ENCODE results near the gene BDKRB2.
"Not testable (repeated sequence)": the region's sequence is repeated elsewhere in the genome, so short reads cannot be mapped to it uniquely, and the experiment has no call there.

Gene BDKRB2

DNA sequence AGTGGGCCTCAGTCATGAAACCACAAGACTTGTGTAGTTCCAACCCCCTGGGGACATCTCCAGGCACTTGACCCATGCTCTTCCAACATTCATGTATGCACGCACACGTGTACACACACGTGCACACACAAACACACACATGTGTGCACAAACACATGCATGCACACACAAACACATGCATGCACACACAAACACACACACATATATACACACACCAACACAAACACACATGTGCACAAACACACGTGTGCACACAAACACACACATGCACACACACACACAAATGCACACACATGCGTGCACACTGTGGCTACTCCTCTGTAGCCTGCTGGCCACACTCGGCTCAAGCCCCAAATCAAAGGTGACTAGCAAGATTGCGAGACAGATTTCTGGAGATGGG lies 22.8 kb downstream of the BDKRB2 start:
- DNase-seq, result no peak

DNA sequence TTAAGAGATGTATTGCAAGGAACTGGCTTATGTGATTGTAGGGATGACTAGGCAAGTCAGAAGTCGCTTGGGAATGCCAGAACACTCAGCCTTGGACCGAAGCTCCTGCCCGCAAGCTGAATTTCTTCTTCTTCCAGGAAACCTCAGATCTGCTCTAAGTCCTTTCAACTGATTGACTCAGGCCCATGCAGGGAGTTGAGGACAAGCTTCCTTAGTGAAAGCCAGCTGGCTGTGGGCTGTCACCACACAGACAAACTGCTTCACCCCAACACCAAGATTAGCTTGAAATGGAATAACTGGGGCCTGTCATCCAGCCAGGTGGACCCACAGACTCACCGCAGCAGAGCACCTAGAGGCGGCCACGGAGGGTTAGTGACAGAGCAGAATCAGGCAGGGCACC lies 24.7 kb downstream of the BDKRB2 start:
- DNase-seq, result no peak

DNA sequence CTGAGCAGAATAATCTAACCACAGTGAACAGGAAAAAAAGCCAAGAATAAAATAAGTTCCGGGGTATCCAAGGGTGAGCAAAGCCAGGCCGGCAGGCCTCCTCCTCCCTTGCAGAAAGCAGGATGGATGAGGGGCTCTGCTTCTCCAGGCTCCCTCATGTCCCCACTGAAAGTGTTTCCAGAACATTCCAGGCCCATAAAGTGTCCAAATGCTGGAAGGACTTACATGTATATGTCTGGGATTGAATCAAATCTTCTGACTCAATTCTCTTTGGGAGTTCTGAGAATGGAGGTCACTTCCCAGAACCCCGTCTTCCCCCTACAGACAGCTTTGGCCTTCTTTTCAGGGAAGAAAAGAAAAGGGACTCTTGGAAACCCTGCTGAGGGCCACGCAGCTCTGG lies 26.4 kb downstream of the BDKRB2 start:
- DNase-seq, result no peak

DNA sequence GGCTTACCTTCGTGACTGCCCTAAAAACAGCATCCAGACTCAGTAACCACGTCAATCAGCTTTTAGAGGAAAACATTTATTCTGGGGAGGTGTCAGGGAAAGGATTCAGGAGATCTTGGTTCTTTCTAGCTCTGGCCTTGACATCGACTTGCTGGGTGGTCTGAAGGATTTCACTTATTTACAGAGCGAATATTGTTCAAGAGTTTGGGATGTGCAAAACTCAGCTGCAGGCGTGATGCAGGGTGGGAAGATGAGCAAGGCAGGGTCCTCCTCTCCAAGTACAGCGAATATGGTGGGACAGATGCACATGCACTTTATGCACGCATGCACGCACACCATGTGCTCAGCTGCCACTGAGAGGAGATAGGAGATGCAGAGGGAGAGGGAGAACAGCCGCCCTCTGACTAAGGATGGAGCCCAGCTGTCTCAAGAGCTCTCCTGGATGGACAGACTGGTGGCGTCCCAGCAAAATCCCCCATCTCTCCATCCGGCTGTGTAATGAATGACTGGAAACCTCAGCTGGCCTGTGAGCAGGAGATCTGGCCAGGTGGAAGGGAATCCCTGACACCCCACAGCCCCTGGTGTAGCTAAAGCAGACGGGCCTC lies 27.0 kb downstream of the BDKRB2 start:
- DNase-seq, result no peak

DNA sequence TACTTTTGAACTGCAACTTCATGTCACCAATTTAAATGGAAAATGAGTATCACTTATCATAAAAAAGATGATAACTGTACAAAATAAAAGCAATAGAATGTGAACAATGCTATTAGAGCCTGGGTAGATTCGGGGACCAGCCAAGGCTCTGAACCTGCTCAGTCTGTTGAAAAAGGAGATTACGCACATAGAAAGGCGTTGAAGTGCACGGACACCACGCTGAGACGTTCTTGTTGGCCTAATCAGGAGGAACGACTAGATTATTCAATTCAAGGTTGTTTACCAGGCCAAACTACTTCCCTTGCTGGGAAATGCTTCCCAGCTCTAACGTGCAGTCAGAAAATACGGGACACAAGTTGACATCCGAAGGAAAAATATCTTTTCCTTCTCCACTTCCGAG lies 27.9 kb downstream of the BDKRB2 start:
- DNase-seq, result no peak

DNA sequence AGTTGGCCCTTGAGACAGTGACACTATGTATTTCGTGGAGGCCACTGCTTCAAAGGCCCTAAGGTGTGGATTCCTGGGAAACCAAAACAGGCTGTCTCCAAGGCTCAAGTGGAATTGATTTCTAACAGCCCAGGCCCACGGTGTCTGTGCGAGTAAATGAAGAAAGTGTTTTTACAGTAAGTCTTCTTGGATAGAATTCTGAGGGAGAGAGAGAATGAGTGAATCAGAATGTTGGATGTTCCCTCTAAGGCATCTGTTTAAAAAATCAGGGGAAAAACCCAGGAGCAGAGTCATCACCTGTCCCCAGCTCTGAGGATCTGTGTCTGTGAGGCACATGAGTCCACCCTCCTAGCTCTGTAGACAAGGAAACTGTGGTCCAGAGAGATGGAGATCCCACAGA lies 29.0 kb downstream of the BDKRB2 start:
- DNase-seq, result no peak

DNA sequence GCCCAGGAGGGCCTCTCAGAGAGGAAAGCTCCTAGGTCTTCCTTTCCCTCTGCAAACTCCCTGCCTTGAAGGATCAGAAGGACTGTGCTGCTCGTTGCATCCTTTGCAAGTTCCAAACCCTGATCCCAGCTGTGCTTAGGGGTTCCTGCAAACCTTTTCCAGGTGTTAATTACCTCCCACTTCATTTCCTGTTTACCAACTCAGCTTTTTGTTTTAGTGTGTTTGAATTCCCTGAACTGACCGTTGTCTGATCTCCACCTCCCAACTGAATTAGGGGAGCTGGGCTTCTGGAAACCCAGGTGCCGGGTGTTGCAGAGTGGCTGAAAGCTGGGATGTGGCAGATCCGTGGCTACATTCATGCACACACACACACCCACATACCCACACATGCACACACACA lies 30.8 kb downstream of the BDKRB2 start:
- no peak for DNase-seq

DNA sequence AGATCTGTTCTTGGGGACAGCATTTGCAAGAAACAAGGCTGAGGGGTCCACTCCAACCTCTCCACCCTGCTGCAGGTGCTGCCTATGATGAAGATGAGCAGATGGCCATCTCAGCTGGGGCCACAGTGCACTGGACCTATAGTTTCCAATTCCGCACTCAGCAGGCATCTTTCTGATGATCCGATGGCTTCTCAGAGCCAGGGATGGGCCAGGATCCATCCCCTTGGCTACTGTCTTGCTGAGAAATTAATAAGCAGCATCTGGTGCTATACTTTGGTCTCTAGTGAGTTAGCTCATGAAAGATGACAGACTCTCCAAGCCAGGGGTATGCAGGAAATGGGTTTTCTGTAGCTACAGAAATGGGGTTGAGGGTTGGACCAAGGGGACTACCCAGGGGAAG lies 33.0 kb downstream of the BDKRB2 start:
- no peak for DNase-seq

DNA sequence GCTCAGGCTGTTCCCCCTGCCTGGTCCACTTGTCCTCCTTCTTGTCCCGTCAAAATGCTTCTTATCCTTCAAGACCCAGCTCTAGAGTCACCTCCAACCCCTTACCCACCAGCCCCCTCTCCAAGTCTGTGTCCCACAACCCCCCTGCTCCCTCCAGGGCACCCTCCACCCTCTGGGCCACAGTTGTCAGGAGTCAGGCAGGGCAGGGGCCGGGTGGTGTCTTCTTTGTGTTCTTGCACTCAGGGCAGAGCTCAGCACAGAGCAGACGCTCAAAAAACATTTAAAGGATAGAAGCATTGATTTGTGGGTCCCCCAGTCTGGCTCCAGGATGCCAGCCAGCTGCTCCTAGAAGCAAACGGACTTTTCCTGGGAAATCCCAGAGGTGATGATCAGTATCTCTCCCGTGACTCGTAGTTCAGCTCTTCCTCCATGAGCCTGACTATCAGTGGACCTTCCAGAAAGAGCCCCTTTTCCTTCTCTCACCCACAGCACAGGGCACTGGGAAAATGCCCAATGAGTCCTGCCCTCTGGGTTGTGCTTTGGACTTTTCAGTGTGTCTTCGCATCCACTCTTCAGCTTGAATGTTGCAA lies 34.1 kb downstream of the BDKRB2 start:
- no peak for DNase-seq

DNA sequence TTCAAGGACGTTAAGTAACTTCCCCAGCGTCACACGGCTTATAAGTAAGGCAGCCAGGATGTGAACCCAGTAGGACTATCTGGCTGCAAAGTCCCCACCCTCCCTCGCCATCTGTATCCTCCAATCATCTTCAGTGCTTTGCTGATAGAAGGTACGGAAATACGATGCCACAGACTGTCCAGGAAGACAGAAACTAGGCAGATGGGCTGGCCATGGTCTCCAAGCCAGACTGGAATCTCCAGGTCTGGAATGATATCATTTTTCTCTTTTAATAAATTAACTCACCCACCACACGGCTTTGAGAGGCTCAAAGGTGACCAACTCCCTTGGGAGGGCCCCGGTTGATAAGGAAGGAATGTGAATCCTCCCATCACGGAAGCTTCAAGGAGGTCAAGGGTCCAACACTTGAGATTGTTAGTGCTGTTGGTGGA lies 35.1 kb downstream of the BDKRB2 start:
- no peak for DNase-seq

DNA sequence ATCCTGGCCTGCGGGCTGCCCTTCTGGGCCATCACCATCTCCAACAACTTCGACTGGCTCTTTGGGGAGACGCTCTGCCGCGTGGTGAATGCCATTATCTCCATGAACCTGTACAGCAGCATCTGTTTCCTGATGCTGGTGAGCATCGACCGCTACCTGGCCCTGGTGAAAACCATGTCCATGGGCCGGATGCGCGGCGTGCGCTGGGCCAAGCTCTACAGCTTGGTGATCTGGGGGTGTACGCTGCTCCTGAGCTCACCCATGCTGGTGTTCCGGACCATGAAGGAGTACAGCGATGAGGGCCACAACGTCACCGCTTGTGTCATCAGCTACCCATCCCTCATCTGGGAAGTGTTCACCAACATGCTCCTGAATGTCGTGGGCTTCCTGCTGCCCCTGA lies 36.0 kb downstream of the BDKRB2 start:
- DNase-seq, result no peak

DNA sequence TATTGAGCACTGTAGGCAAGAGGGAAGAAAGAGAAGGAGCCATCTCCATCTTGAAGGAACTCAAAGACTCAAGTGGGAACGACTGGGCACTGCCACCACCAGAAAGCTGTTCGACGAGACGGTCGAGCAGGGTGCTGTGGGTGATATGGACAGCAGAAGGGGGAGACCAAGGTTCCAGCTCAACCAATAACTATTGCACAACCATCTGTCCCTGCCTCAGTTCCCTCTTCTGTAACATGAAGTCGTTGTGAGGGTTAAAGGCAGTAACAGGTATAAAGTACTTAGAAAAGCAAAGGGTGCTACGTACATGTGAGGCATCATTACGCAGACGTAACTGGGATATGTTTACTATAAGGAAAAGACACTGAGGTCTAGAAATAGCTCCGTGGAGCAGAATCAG lies 37.5 kb downstream of the BDKRB2 start:
- DNase-seq, result no peak

DNA sequence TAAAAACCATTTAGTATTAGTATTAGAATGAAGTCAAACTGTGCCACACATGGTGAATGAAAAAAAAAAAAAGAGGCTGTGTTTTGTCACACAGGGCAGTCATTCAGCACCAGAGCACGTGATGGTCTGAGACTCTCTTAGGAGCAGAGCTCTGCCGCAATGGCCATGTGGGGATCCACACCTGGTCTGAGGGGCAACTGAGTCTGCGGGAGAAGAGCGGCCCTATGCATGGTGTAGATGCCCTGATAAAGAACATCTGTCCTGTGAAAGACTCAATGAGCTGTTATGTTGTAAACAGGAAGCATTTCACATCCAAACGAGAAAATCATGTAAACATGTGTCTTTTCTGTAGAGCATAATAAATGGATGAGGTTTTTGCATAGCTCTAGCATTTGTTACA lies 39.1 kb downstream of the BDKRB2 start:
- DNase-seq, result no peak

DNA sequence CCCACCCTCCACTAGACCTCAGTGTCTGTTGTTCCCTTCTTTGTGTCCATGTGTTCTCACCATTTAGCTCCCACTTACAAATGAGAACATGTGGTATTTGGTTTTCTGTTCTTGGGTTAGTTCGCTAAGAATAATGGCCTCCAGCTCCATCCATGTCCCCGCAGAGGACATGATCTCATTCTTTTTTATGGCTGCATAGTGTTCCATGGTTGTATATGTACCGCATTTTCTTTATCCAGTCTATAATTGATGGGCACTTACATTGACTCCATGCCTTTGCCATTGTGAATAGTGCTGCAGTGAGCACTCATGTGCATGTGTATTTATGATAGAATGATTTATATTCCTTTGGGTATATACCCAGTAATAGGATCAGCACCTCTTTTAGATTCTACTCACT lies 40.4 kb downstream of the BDKRB2 start:
- DNase-seq, result not testable (repeated sequence)

DNA sequence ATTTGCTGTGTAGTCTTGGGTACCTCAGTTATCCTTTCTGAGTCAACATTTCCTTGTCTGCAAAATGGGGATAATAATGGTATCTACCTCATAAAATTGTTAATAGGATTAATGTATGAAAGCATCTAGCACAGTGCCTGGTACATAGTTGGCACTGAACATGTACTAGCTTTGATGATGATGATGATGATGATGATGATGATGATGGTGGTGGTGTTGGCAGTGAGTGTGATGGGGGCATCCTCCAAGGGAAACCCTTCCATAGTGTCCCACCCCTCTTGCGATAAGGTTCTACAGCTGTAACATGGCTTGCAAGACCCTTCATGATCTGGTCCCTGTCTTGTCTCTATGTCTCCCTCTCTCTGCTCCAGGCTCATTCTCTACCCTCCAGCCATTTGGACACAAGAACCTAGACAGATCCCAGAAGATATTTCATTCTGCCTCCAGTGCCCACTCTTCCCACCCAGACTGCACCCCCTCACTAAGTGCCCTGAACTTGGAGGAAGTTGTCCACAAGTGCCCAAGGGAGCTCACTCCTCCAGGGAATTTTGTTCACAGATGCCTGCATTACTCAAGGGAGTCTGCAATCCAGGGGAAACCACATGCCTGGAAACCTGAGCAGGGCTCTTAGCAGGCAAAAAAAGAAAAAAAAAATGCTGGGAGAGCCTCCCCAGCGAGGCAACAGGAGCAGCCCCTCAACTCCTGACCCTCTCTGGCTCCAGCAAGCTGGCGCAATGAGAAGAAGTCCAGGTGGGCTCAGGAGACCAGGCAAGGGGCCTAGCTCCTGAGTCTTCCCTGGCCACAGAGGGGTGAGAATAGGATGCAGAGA lies 41.3 kb downstream of the BDKRB2 start:
- DNase-seq, result no peak

DNA sequence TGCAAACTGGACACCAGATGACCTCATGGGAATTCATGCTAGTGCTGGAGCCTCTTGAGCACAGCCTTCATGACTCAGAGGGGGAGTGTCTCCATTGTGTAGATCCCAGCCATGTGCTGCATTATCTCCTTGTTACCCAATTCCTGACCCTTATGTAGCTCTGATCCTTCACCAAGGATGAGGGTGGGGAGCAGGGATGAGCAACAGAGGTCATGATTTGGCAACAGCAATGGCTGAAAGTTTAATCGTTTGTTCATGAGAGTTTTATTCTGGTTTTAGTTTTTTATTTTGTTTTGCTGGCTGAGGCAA lies 41.9 kb downstream of the BDKRB2 start:
- no peak for DNase-seq

DNA sequence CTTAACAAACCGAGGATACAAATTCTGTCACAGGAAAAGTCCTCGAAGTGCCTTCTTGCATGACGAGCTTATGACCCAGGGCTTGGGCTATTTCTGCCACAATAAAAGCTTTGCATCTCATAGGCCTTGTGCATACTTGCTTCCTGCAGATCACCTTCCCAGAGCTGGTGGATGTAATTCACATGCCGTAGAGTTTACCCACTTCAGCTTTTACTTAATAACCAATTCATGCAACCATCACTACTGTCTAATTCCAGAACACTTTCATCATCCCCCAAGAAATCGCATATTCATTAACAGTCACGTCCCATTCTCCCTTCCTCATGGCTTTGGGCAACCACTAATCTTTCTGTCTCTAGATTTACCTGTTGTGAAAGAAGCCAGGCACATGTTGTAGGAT lies 42.4 kb downstream of the BDKRB2 start:
- DNase-seq, result no peak

DNA sequence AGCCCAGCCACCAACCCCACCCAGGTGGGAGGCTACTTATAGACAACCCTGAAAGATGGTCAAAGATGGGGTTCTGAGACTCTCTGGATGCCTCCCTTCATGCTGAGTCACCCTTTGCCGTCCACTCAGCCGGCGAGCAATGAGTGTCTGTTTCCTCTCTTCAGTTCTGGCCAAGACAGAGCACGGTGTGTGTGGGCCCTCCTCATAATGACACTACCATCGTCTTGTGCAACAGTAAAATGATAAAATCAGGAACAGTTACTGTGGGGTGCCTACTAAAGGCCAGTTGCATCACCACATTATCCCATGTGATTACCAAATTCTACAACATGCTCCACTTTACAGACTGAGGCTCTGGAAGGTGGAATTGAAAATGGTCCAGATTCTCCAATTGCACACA lies 44.4 kb downstream of the BDKRB2 start:
- DNase-seq, result no peak

DNA sequence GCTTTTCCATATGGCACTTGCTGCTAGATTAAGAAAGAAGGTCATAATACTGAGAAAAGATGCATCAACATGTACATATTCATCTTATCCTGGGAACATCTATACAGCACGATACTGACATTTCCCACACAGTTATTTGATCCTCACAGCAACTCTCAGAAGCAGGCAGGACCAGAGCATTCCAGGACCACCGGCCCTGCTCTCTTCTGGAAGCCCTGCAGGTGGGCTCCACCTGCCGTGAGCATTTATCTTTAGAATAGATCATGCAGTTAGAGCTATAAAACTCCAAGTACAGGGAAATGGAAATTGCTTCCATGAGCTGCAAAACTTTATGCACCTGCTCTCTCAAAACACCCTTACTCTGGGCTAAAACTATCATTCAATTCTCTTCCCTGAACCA lies 45.8 kb downstream of the BDKRB2 start:
- no peak for DNase-seq

DNA sequence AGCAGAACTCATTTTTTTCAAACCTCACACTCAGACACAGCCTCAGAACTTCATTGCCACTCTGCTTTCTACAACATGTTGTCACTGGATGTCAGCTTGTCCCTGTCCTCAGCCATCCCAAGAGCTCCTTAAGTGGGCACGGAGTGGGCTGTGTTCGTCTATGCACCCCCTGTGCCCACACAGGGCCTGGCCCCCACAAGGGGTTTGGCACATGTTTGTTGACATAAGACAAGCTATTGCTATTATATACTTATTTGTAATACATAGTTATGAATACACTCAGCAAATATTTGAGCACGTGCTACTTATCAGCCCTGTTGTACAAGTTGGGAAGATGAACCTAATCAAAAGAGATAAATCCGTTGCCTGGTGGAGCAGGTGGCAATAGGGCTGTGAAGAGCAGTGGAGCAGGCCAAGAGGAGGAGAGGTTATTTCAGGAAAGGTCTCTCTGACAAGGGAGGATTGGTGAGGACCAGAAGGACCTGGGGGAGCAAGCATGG lies 47.1 kb downstream of the BDKRB2 start:
- no peak for DNase-seq

DNA sequence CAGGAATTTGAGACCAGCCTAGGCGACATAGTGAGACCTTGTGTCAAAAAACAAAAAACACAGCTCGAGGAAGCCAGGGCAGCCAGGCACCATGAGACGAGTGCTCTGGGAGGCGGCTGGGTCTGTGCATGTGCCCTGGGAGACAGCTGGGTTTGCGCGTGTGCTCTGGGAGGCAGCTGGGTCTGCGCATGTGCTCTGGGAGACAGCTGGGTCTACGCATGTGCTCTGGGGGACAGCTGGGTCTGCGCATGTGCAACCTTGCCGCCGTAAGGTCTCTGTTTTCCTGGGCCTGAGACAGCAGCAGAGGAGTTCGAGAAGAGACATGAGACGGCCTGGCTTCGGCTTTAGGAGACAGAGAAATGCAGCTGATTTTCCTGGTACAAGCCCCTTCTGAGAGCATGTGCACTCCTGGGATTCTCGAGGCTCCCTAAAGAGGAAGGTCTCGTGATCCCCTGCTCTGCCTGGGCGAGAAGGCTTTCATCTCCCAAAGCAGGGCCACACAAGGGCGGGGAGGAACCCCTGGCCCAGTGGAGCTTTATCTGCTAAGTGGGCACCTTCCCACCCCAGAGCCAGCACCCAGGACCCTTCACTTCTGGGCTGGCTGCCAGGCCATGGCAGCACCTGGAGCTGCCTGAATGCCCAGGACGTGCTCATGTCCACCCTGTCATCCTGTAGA lies 47.8 kb downstream of the BDKRB2 start:
- no peak for DNase-seq

DNA sequence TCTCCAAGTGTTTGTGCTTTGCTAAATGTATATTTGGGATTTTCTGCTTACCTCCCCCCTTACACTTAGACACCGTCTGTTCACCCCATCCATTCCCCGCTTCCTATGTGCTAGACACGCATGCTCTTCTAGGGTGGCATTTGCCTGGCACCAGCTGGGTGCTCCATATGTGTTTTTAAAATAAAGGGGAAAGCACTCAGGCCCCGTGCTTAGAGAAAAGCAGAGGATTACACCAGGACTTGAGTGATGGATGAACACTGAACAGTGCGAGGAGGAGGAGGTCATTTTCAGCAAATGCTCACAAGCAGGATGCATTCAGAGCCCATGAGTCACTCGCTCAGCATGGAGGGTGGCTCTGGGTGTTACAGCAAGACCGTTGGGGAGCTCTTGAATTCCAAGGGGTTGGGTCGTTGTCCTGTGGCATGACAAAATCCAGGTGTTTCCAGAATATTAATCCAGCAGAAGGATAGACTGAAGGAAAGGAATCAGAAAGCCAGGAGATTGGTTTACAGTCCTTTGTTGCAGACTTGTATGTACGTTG lies 48.4 kb downstream of the BDKRB2 start:
- no peak for DNase-seq

DNA sequence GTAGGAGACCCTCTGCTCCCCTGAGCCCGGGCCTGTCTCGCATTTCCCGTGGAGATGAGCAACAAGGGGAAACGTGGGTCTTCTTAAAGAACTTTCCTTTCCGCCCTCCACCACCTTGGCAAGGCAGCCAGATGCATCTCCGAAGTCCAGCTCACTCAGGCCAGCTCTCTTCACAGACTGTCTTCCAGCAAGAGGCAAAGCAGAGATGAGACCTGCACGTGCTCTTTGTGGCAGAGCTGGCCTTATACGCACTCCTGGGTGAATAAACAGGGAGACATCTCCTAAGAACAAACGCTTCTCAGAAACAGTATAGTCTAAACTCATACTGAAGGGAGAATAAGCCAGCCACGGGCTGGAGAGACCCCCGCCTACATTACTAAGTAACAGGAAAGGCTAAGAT lies 50.0 kb downstream of the BDKRB2 start:
- no peak for DNase-seq
